ENCODE measurements around the gene GALC.

GALC gene

GRCh38 chr14:87992718-87993628 is at the start of gene GALC:
Gene GALC, minus strand, starts transcription at chr14:87993182. Its CDS starts 18 bp downstream, at chr14:87993164.
- peak; percentile 49; the same call in 1 of the 2 replicates for TF ChIP-seq TAF1 (IDR thresholded peaks at IDR 0.05; ENCODE audit: low read depth)
- TF ChIP-seq EGR1 (IDR thresholded peaks at IDR 0.05) = peak; percentile 74
- TF ChIP-seq CEBPB (IDR thresholded peaks at IDR 0.05) = no peak
- no peak for TF ChIP-seq ZBTB7A (IDR thresholded peaks at IDR 0.05; ENCODE audit: low read depth)
- peak; percentile 99 for TF ChIP-seq YY1 (IDR thresholded peaks at IDR 0.05; ENCODE audit: low read depth)
- TF ChIP-seq USF1 (IDR thresholded peaks at IDR 0.05) = peak; percentile 95
- TF ChIP-seq FOXM1 (IDR thresholded peaks at IDR 0.05; ENCODE audit: borderline replicate concordance, low read depth) = no peak
- TF ChIP-seq RAD21 (IDR thresholded peaks at IDR 0.05; ENCODE audit: low read depth) = no peak
- TF ChIP-seq TEAD4 (IDR thresholded peaks at IDR 0.05) = no peak
- no peak; the same call in 1 of the 2 replicates for TF ChIP-seq TCF12 (IDR thresholded peaks at IDR 0.05; ENCODE audit: low read depth)
- peak; percentile 84 for TF ChIP-seq MAX (IDR thresholded peaks at IDR 0.05)
- TF ChIP-seq REST (IDR thresholded peaks at IDR 0.05; ENCODE audit: low read depth) = no peak
- TF ChIP-seq CREB1 (IDR thresholded peaks at IDR 0.05; ENCODE audit: low read depth) = no peak

GRCh38 chr14:88040146-88040545 is 47.2 kb upstream of the GALC start:
- TF ChIP-seq RAD21 (IDR thresholded peaks at IDR 0.05; ENCODE audit: low read depth) (no peak), EP300 (IDR thresholded peaks at IDR 0.05; ENCODE audit: borderline replicate concordance) (no peak), TAF1 (IDR thresholded peaks at IDR 0.05; ENCODE audit: low read depth) (no peak), EGR1 (IDR thresholded peaks at IDR 0.05) (no peak), REST (IDR thresholded peaks at IDR 0.05; ENCODE audit: low read depth) (no peak), USF1 (IDR thresholded peaks at IDR 0.05) (no peak), CREB1 (IDR thresholded peaks at IDR 0.05; ENCODE audit: low read depth) (no peak), TCF12 (IDR thresholded peaks at IDR 0.05; ENCODE audit: low read depth) (no peak), MAX (IDR thresholded peaks at IDR 0.05) (no peak), FOXM1 (IDR thresholded peaks at IDR 0.05; ENCODE audit: borderline replicate concordance, low read depth) (no peak), CEBPB (IDR thresholded peaks at IDR 0.05) (no peak), TEAD4 (IDR thresholded peaks at IDR 0.05) (no peak), NFIC (IDR thresholded peaks at IDR 0.05) (no peak), YY1 (IDR thresholded peaks at IDR 0.05; ENCODE audit: low read depth) (no peak), ZBTB7A (IDR thresholded peaks at IDR 0.05; ENCODE audit: low read depth) (no peak)

GRCh38 chr14:88039197-88039596 is 46.2 kb upstream of the GALC start:
- TF ChIP-seq TAF1 (IDR thresholded peaks at IDR 0.05; ENCODE audit: low read depth) = no peak
- no peak for TF ChIP-seq YY1 (IDR thresholded peaks at IDR 0.05; ENCODE audit: low read depth)
- no peak for TF ChIP-seq USF1 (IDR thresholded peaks at IDR 0.05)
- TF ChIP-seq FOXM1 (IDR thresholded peaks at IDR 0.05; ENCODE audit: borderline replicate concordance, low read depth) = no peak
- no peak for TF ChIP-seq TEAD4 (IDR thresholded peaks at IDR 0.05)
- no peak for TF ChIP-seq REST (IDR thresholded peaks at IDR 0.05; ENCODE audit: low read depth)
- no peak for TF ChIP-seq MAX (IDR thresholded peaks at IDR 0.05)
- no peak for TF ChIP-seq RAD21 (IDR thresholded peaks at IDR 0.05; ENCODE audit: low read depth)
- no peak for TF ChIP-seq EGR1 (IDR thresholded peaks at IDR 0.05)
- TF ChIP-seq TCF12 (IDR thresholded peaks at IDR 0.05; ENCODE audit: low read depth) = no peak
- TF ChIP-seq ZBTB7A (IDR thresholded peaks at IDR 0.05; ENCODE audit: low read depth) = no peak
- no peak for TF ChIP-seq CREB1 (IDR thresholded peaks at IDR 0.05; ENCODE audit: low read depth)
- no peak for TF ChIP-seq NFIC (IDR thresholded peaks at IDR 0.05)
- TF ChIP-seq EP300 (IDR thresholded peaks at IDR 0.05; ENCODE audit: borderline replicate concordance) = no peak
- no peak for TF ChIP-seq CEBPB (IDR thresholded peaks at IDR 0.05)

Measured in Ishikawa (cell line).